Measurements from ENCODE around the gene FOXF1.

Gene FOXF1

DNA sequence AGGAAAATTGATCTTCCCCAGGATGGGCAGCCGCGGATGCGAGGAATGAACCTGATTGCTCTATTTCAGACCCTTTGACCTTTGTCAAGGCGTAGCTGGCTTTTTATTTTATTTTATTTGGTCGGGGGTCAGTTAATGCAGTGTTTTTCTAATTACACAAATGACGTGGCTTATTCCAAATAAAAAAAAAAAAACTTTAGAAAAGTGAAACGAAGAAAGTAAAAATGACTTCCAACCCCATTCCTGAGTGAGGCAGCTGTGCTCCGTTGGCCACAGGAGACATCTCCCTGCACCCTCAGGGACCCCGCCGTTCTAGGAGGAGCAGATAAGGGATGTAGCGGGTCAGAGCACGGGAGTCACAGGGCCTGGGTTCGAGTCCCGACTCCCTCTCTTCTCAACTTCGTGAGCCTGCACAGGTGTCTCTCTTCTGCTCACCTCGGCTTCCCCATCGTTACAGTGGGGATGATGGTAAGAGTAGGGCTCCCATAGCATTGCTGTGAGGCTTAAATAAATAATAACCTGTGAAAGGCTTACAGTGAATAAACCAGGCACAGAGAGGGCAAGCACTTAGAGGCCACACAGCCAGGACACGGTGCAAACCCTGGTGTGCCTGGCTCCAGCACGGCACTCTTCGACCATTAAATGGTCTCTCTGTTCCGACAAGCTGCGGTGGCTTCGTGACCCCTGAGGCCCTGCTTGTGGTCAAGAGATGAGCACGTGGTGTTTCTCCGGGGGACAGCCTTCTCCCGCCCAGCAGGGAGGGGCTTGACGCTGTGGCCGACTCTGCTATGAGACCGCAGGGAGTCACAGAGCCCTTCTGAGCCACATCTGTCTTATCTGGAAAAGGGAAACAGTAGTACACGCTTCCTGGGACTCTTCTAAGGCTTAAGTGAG is 10.2 kb downstream of the FOXF1 start:
- Histone ChIP-seq H3K4me1 (no peaks in the 10 kb centered on the region), H3K27me3 (peaks cover 73% of the 10 kb centered on the region), H3K9me3 (no peaks in the 10 kb centered on the region), H3K4me3 (ENCODE audit: low read depth, low read length) (no peak overlapping the region), H3K36me3 (no peaks in the 10 kb centered on the region)
- TF ChIP-seq, protein P1, sequence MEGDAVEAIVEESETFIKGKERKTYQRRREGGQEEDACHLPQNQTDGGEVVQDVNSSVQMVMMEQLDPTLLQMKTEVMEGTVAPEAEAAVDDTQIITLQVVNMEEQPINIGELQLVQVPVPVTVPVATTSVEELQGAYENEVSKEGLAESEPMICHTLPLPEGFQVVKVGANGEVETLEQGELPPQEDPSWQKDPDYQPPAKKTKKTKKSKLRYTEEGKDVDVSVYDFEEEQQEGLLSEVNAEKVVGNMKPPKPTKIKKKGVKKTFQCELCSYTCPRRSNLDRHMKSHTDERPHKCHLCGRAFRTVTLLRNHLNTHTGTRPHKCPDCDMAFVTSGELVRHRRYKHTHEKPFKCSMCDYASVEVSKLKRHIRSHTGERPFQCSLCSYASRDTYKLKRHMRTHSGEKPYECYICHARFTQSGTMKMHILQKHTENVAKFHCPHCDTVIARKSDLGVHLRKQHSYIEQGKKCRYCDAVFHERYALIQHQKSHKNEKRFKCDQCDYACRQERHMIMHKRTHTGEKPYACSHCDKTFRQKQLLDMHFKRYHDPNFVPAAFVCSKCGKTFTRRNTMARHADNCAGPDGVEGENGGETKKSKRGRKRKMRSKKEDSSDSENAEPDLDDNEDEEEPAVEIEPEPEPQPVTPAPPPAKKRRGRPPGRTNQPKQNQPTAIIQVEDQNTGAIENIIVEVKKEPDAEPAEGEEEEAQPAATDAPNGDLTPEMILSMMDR (IDR thresholded peaks at IDR 0.05; ENCODE audit: low read depth, low read length), result no peak
- DNase-seq, result no peak

GRCh38 chr16:86521236-86522197 is 11.2 kb downstream of the FOXF1 start:
- Histone ChIP-seq H3K4me1 (no peaks in the 10 kb centered on the region), H3K27me3 (peaks cover 63% of the 10 kb centered on the region), H3K4me3 (ENCODE audit: low read depth, low read length) (no peak overlapping the region), H3K9me3 (no peaks in the 10 kb centered on the region), H3K36me3 (no peaks in the 10 kb centered on the region)
- TF ChIP-seq, protein P1 (IDR thresholded peaks at IDR 0.05; ENCODE audit: low read depth, low read length), result peak; percentile 18; the same call in 1 of the 2 replicates
- no peak for DNase-seq

DNA sequence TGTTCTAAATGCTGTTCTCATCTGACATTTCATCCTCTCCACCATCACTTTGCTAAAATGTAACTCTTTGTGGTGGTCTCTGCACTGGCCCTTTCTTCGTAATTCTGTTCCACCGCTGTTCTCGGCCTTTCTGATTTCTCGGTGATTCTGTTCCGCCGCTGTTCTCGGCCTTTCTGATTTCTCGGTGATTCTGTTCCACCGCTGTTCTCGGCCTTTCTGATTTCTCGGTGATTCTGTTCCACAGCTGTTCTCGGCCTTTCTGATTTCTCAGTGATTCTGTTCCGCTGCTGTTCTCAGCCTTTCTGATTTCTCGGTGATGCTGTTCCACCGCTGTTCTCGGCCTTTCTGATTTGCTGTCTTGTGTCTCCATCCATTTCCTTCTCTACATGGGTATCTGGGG is 12.3 kb downstream of the FOXF1 start:
- Histone ChIP-seq H3K4me3 (ENCODE audit: low read depth, low read length) (no peak overlapping the region), H3K36me3 (no peaks in the 10 kb centered on the region), H3K4me1 (no peaks in the 10 kb centered on the region), H3K27me3 (peaks cover 52% of the 10 kb centered on the region), H3K9me3 (no peaks in the 10 kb centered on the region)
- TF ChIP-seq, protein P1 (IDR thresholded peaks at IDR 0.05; ENCODE audit: low read depth, low read length), result no peak
- no peak for DNase-seq

- H3K4me1 ChIP-seq, result no peaks in the 10 kb centered on the region
- no peak for DNase-seq
- no peaks in the 10 kb centered on the region for H3K36me3 ChIP-seq
- TF ChIP-seq, protein P1 (IDR thresholded peaks at IDR 0.05; ENCODE audit: low read depth, low read length), result no peak
- peaks cover 46% of the 10 kb centered on the region for H3K27me3 ChIP-seq
- no peaks in the 10 kb centered on the region for H3K9me3 ChIP-seq
- no peak overlapping the region for H3K4me3 ChIP-seq (ENCODE audit: low read depth, low read length)
Observed at GRCh38 chr16:86523166-86523740, 12.9 kb downstream of the FOXF1 start.

DNA sequence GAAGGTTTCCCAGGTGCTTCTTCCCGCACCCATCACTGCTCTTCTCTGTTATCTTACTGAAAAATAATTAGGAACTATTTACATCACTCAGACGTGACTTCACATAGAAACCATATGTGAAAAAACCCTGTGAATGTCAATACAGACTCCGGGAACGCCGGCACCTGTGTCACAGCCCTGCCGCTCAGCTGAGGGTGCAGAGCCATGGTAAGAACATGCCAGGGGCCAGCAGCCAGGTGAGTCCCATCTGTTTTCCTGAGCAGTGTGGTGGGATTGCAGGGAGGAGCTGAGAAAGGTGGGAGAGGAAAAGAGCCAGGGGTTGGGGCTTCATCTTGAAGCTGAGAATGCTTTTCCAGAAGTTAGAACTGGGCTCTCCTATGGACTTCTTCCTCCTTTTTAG is 13.7 kb downstream of the FOXF1 start:
- TF ChIP-seq, protein P1 (IDR thresholded peaks at IDR 0.05; ENCODE audit: low read depth, low read length), result no peak
- no peak for DNase-seq
- H3K4me1 ChIP-seq, result no peaks in the 10 kb centered on the region

More for the DNA sequence above, 13.7 kb downstream of the FOXF1 start:
- Histone ChIP-seq H3K4me3 (ENCODE audit: low read depth, low read length) (no peak overlapping the region), H3K9me3 (no peaks in the 10 kb centered on the region), H3K27me3 (peaks cover 38% of the 10 kb centered on the region), H3K36me3 (no peaks in the 10 kb centered on the region)
